UCSD-AML1 (cell line): ENCODE data around the gene IRX2.

Experiments used
- DNase-seq: peaks from one replicate; lab custom pipeline; 2025; ENCODE audit not compliant: unreplicated experiment; lab: John Stamatoyannopoulos, UW

The IRX2 gene

DNA sequence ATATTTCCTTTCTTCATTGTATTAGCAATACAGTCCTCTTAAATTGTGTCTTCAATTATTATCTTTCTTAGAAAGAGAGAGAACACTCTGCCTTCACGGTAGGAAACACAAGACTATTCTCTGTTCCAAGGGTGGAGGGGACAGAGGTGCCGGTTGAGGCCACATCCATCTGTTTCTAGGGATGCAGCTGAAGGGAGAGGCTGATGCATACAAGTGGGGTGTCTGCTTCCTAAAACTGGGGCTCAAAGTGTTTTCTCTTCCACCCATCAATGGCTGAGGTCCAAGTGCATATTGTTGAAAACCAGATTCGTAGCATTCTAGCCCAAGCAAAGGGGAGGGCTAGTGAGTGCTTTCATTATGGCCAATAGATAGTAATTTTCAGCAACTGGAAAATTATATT, 9.5 kb downstream of the IRX2 start:
- DNase-seq, result no peak

DNA sequence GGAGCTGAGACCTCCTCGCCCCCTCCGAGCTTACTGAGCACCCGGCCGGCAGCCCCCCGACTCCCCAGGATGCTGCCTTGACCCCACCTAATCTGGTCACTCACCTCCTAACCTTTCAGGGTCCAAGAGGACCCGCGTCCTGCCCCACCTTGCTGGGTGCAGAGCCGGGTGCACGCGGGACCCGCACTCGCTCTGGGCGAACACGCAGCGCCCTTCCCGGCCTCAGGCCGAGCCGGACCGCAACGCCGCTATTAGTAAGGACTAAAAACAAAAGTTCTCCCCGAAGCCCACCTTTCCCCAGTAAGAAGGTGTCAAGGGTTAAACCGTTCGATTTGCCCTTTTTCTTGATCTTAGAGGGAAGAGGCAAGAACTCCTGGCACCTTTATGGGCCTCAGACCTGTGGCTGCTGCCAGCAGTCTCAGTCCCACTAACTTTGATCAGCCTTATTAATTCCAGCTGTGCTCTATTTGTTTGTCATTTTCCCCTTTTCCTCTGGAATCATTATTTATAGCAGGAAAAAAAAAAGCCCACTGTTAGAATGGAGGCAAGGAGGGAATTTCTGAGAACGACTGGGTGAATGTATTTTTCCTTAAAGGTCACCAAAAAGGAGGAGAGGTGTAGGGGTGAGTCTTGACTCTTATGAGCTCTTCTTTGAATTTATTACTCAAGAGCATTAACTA, 10.5 kb downstream of the IRX2 start:
- no peak for DNase-seq

DNA sequence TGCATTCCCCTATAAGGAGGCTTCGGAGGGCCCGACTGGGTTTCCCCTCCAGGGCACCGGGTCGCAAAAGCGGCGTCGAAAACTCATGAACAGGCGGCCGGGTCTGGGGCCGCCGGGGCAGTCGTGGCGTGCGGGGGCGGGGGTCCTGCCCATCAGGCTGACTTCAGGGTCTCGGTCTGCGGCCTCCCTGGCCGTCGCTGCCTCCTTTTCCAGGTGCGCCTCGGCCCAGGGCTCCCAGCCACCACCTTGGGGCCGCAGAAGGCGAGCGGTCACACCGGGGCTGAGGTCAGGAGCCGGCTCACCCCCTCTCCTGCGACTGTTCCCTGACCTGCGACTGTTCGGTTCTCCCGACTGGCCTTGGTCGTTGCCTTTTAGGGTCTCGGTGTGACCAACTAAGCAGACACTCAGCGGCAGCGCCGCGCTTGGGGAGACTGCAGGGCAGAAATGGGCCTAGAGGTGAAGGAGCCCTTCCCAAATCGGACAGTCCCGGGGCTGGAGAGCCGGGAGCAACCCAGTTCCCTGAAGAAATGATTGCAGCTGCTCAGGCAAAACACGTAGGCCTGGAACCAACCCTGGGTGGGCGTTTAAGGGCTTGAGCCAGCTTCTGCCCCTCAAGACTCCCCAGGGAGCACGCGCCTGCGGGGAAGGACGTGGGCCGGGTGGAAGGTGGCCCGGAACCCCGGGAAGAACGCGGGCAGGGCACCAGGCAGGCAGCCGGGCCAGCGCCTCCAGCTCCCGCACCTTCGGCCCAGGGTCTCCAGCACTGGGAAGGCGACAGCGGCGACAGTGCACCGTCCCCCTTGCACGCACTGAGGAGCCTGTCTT, 11.2 kb downstream of the IRX2 start:
- DNase-seq, result no peak

DNA sequence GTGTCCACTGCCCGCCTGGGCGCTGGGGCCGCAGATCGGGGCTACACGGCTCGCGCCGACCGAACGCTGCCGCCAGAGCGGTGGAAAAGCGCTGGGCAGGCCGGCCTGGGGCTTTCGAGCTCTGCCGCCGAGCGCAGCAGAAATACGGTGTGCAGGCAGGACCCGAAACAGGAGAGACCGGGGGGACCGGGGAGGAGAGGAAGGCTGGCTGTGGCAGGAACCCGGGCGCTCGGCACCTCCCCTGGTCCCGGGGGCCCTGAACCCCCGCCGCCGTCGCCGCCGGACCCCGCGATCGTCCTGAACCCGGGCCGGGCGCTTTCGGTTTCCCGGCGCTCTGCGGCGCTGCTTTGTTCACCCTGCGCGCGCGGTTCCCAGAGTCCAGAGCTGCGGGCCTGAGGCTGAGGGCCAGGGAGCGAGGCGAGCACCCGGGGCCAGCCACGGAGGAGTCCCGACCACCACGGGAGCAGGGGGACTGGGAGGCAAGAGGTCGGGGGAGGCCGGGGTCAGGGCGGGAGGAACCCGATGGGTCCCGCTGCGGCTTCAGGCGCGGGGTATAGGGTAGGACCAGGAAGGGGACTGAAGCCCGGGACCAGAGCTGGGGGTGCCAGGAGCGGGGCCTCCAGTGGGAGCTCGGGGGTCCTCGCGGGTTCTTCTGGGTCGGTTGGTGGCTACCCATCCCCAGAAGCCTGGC, 12.0 kb downstream of the IRX2 start:
- no peak for DNase-seq

DNA sequence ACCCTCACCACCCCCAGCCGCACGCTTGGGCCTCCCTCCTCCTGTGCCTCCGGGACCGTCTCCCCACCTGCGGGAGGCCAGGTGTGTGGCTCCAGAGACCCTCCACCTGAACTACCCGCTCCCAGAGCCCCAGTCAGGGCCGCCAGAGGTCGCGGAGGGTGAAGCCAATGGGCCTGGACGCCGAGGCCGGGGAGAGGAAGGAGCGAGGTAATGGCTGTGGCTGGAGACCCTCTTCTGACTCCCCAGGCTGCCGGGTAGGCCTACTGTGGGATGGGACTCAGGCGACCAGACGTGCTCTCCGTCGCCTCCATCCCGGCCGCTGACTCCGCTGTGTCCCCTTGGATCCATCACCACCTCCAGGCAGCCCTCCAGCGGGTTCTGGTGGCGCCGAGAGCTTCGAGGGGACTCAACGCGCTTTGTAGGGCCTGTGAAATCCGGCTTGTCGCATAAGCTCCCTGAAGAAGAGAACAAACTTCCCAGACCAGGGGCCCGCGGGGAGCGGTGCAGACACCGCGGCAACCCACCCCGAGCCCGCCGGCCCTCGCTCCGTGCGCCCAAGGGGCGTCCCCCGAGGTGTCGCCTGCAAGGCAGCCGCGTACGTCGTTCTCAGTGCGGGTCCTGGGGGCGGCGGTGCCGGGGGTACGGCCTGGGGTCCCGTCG, 12.6 kb downstream of the IRX2 start:
- no peak for DNase-seq

DNA sequence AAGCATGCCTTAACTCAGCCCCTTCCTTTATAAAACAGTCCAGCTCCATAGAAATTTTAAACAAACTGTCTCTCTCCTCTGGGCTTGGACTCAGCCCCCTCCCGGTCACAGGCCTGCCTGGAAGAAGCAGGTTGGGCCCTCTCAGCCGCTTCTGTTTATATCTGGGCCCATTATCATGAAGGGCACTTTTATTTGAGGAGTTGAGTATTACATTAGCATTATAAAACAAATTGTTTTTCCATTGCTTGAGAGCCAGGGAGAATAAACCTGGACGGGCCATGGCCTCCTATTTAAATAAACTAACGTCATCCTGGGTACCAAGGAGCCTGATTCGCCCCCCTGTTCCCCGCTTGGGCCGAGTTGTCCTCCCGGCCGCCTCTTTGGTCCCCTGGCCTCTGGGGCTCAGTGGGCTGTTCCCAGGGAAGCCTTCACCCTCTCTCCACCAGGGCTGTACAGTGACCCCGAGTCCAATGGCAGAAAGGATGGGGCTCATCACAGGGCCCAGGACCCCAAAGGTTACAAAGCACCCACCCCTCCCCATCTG, 13.2 kb downstream of the IRX2 start:
- no peak for DNase-seq

DNA sequence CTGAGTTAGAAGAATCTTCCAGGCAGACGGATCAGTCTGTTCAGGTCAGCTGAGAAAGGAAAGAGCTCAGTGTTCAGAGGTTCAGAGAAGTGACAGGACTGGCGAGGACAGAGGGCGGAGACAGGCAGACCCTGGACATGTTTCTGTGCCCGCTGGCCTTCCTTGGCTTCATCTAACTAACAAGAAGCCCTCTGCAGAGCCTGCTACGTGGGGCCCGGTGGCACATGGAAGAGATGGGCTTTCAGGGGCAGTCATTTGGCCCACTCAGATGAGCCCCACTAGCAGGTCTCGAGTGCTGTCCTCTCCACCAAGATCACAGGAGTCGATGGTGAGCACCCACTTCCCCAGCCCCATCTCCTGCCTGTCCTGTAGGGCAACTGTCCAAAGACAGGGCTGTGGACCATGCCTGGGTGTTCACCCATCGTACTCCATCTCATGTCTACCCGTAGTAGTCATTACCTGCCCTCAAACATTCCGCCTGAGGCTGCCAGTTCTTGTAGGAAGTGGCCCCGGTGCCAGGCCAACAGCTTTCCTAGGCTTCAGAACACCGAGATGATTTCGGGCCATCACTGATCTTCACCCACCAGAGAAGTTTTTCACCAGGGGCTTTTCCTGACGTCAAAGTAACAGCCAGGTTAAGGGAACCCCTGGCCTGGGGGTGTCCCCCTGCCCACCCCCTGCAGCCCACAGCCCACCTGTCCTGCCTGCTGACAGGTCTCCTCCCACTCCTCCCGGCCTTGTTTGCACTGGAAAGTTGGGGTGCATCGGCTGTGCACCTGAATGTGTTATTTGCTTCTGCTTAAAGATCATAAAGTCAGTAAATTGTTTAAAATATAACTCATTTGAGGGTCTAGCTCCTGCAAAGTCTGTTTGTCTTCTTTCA, 14.0 kb downstream of the IRX2 start:
- DNase-seq, result no peak

DNA sequence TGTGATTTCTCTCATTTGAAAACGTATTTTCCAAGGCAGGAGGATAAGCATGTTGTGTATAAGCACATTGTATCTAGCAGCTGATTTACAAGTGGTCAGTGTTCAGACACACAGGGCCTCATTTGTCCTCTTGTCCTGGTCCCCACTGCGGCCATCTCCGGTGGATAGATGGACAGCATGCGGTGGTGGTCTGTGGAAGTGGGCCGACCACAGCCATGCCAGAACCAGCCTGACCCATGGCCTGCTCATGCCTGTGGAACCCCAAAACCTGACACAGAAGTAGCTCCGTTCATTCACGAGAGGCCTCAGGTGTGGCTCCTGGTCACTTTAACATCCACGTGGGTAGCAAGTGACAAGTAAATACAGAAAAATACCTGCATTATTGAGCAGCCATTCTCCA, 14.6 kb downstream of the IRX2 start:
- no peak for DNase-seq

DNA sequence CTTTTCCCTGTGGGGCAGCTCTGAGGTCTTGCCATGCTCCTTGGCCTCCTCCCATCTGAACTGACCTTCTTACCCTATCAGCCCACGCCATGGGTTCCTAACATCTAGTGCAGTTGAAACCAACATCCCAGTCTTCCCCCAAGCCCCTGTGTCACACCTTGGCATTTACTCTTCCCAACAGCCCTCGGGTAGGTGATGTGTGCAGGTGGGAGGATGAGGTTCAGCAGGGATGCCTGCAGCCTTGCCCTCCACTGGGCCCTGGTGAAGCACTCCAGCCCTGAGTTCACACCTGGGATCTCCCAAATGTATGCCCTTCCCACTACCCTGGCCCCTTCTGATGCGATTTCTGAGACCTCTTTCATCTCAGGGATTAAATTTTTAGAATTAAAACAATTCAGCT, 15.5 kb downstream of the IRX2 start:
- no peak for DNase-seq

DNA sequence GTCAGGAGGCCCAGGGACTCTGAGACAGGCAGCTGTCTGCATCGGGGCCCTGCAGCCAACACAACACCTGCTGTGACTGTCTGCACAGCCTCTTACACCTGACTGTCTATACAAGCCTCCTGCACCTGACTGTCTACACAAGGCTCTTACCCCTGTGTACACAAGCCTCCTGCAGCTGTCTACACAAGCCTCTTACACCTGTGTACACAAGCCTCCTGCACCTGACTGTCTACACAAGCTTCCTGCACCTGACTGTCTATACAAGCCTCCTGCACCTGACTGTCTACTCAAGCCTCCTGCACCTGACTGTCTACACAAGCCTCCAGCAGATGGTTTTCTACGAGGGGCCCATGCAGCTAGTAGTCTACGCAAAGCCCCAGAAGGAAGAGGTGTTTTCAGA, 18.6 kb downstream of the IRX2 start:
- no peak for DNase-seq

DNA sequence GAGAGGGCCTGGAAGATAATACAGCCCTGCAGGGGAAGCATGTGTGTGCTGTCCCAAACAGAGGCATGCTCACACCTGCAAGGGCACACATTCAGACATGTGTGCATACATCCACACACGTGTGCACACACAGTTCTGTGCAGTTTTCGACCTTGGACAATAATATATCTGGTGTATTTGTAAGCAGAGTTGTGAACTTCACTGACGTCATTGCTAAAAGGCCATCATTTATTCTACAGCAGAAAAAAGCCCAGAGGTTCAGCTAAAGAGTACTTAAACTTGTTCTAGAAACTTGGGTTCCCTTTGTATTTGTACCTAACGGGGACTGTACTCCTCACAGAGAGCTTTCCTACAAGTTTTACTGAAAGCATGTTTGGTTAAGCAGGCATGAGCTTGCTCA, 19.5 kb downstream of the IRX2 start:
- DNase-seq, result no peak

DNA sequence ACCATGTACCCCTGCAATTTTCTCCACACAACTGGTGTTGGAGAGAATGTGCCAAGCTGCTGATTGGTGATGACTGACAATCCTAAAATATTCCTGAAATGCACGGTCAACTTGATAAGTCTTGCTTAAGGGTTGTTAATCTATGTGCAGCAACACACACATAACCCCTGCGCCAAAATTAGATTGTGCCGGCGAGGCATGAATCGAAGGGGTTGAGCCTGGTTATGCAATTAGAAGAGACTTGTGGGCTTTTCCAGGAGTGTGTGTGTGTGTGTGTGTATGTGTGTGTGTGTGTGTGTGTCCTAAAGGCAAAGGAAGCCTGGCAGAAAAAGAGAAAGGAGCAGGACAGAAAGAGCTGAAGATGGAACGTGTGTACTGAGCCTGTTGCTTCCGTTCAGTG, 22.3 kb downstream of the IRX2 start:
- DNase-seq, result no peak

DNA sequence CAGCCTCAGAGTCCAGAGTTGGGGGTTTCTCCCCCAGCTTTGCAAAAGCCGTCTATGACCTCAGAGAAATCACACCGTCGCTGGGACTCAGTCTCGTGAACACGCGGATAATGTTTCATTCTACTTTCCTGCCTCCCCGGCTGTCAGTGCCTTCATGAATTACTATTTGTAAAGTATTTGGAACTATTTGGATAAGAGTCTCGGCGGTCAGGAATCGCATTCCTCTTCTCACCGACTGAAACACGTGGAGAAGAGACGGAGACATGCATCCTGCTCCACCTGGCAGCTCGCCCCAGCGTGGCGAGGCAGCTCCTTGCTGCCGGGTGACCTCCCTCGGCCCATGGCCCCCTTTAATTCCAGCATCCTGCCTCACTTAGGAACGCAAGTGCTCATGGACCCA, 23.9 kb downstream of the IRX2 start:
- DNase-seq, result no peak

DNA sequence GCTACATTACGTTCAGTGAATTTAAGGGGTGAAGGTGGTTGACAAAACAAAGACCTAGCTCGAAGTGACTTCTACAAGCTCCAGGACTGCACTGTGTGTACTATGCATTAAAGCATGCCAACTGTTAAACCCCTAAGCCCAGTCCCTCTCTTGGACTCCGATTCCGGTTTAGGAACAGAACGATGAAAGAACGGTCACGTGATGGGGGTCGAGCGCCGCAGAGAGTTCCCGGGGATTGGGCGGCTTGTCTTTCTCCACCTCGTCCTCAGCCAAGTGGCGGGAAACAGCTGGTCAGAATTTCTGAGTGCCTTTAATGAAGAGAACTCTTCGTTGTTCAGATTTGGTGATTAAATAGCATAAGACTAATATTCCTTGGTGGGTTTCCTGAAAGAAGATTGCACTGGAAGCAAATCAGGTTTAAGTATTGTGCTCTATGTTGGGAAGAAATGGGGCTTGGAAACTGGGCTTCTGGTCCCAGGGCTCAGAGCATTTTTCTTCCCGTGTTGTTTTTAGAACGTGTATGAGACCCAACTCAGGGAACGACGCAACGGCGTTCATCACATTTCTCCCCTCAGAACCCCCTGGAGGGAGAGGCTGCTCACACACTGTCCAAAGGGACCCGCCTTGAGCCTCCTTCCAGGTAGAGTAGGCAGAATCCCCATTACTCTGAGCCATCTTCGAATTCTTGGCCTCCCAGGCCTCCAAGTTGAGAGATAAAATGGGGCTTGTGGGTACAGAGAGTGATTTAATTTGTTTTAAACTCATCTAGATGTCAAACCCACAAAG, 25.3 kb downstream of the IRX2 start:
- no peak for DNase-seq

DNA sequence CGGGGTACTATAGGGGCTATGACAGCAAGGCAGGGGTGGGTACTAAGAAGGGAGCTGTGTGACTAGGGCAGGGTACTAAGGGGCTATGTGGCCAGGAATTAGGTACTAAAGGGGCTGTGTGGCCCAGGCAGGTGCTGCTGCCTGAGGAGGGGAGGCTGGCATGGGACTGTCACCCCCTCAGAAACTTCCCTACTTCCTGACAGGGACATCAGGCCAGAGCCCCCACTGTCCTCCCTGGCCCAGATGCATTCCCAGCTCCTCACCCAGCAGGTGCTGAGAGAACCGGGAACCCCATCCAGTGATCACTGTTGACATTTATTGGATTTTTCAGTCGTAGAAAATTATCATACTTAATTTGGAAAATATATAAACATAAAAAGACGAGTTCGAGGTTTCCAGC, 26.6 kb downstream of the IRX2 start:
- DNase-seq, result no peak

DNA sequence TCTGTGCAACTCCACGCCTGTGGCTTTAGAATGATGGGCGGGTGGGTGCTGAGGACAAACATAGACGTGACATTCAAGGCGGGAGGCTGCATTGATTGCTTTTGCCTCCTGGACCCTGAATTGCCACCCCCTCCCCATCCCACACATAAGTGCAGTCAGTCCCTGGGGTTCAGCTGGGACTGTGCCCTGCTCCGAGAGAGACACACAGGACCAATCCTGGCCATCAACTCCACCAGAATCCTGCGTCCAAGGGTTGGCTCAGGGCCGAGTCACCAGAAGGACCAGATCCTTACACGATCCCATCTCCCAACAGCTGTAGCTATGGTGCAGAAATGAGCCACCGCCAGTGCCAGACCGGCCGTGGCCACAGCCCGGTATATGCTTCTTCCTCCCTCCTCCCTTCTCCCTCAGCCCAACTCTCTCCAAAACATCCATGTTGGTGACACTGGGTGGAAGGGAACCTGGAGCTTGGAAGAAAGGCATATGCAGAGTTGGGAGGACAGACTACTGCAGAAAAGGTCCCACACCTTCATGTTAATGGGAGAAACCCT, 27.4 kb downstream of the IRX2 start:
- no peak for DNase-seq

DNA sequence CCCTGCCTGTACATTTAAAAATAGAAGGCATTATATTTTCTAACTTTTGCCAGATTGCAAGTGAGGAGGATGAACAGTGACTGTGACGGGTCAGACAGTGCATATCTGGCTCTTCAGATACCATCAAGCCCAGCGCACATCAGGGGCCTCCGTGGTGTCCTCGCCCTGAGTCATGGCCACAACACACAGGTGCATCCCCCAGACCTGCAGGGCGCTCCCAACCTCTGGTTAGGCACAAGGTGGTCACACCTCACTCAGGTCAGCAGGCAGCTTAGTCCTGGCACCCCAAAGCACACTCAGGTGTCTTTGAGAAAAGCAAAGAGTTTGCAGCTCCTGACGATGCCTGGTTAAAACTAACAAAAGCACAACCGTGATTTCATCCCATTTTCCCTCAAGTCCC, 28.6 kb downstream of the IRX2 start:
- no peak for DNase-seq

DNA sequence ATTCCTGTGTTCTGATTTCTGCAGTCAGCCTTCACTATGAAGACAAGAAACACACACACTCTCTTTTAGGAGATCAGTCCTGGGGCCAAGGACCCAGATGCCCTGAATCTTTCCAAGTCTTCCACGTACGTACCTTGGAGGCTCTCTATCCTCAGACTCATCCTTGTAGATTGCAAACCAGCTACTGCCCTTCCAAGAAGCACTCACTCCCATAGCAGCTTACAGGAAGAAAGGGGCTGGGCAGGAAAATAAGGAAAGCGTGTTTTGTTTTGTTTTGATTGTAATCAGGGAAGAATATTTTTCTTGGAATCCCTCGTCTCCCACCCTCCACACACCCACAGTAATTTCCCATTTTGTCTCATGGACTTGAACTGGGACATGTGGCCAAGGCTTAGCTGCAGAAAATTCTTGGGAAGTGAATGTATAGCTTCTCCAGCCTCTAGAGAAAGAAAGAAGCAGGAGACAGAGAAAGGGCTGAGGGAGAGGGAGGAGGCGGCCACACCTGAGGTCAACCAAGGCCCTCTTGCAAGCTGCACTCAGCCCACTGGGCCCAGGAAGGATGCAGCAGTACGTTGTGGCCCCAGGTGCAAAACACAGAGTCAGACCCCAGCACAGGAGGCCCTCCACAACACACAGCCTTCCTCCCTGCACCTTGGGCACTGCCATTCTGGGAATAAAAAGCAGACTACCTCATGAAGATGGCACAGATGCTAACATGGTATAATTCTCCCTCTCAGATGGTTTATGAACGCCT, 29.9 kb downstream of the IRX2 start:
- no peak for DNase-seq

DNA sequence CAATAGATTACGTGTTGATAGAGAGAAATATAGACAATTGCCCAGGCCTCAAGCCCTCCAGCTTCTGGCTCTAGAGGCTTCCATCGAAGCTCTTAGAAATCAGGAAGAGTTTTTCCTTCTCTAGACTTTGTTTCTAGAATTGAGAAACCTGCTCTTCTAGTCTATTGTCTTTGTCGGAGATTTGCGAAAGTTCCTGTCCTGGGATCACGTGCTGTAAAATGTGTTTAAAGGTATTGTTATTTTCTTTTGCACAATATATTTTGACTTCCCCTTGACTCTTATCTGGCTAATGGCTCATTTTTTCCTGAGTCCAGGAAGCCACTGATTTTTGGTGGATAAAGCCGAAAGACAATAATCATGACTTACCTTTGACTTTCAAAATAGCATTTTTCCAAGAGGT, 32.1 kb downstream of the IRX2 start:
- no peak for DNase-seq
